Left ventricle myocardium inferior (tissue), 1 donor: ENCODE data around the gene MEGF11. TPM values are rescaled to one million over a fixed set of nuclear protein-coding genes. Genes with fewer than 3 reads are reported as not detected.
A peak's percentile ranks its signal among the peaks of the same experiment; 100 is the strongest.

Source experiments
- DNase-seq: peaks from one replicate; pipeline ENCODE4 v3.0.0-alpha.2; 2020
- H3K27ac ChIP-seq: fragments of 200-600 bp; replicated peaks from 2 replicates; pipeline ENCODE4 v1.8.0; 2021
- H3K27me3 ChIP-seq: fragments of 200-600 bp; 2 replicates; pipeline ENCODE4 v1.8.0; 2021; ENCODE audit warnings: low read depth
- H3K36me3 ChIP-seq: fragments of 200-600 bp; 2 replicates; pipeline ENCODE4 v1.8.0; 2021
- H3K4me1 ChIP-seq: fragments of 200-600 bp; 2 replicates; pipeline ENCODE4 v1.8.0; 2021
- H3K4me3 ChIP-seq: fragments of 200-600 bp; 2 replicates; pipeline ENCODE4 v1.8.0; 2021; ENCODE audit warnings: mild to moderate bottlenecking, moderate library complexity
- H3K9me3 ChIP-seq: fragments of 200-600 bp; replicated peaks from 2 replicates; pipeline ENCODE4 v1.8.0; 2021
- intact Hi-C: fragments of 100-400 bp; cut with micrococcal nuclease; formaldehyde crosslinking; loops from one replicate; pipeline ENCODE4 v1.11.0; 2022
- total RNA-seq: library from RNA; stranded (reverse); fragmentation: NEBNext Ultra II Directional; extraction: Animal tissue kit (Norgen Biotek cat#: 25700); gene quantifications from one replicate; pipeline ENCODE4 v1.2.1, GENCODE V29; 2021
- TF ChIP-seq, protein P1 (sequence below): fragments of 200-600 bp; IDR thresholded peaks from 2 replicates; pipeline ENCODE4 v1.8.0; 2021; ENCODE audit warnings: antibody characterized with exemption, mild to moderate bottlenecking, borderline replicate concordance
- donor health status: DM: no; HTN: yes; CAD: no; lungs with severe emphysema.

The MEGF11 gene
- total RNA-seq, 1 donor from 2014 or later: not detected

DNA sequence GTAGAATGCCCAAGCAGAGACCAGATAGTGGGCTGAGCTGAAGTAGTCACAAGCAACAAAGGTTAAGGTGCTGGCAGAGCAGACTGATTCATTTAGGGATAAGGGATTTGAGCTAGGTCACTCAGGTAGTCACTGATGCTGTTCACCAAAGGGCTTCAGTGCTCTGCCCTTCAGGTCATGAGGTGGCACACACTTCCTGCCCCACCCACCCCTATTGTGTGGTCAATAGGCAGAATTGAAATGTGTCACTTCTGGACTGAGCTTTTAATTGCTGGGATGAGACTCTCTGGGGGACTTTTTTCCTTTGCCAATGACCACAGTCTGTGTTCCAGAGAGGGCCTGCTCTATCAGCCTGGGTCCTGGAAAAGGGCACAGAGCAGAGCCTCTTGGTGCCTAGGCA lies 37.0 kb upstream of the MEGF11 start:
- H3K9me3 ChIP-seq: no peaks in the 10 kb centered on the region
- H3K27ac ChIP-seq: no peak overlapping the region
- H3K36me3 ChIP-seq: no peaks in the 10 kb centered on the region
- no peak overlapping the region for H3K4me3 ChIP-seq
- no peak for DNase-seq
- intact Hi-C loops: no loop called here
- TF ChIP-seq, protein P1, sequence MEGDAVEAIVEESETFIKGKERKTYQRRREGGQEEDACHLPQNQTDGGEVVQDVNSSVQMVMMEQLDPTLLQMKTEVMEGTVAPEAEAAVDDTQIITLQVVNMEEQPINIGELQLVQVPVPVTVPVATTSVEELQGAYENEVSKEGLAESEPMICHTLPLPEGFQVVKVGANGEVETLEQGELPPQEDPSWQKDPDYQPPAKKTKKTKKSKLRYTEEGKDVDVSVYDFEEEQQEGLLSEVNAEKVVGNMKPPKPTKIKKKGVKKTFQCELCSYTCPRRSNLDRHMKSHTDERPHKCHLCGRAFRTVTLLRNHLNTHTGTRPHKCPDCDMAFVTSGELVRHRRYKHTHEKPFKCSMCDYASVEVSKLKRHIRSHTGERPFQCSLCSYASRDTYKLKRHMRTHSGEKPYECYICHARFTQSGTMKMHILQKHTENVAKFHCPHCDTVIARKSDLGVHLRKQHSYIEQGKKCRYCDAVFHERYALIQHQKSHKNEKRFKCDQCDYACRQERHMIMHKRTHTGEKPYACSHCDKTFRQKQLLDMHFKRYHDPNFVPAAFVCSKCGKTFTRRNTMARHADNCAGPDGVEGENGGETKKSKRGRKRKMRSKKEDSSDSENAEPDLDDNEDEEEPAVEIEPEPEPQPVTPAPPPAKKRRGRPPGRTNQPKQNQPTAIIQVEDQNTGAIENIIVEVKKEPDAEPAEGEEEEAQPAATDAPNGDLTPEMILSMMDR: no peak
- H3K27me3 ChIP-seq: no peaks in the 10 kb centered on the region
- peaks cover 37% of the 10 kb centered on the region for H3K4me1 ChIP-seq

DNA sequence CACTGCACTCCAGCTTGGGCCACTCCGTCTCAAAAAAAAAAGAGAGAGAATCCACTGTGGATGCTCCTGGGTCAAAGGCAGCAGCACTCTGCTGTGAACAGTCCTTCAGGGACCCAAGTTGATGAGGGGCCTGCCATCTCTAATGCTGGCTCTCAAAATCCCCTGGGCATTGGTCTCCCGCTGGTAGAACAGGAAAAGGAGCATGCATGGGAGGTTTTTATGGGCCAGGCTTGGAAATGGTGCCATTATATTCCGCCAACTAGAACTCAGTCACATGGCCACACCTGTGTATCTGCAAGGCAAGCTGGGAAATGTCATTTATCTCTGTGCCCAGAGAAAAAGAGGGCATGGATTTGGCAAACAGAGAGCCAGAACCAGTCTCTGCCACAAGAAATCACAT lies 36.5 kb upstream of the MEGF11 start:
- Histone ChIP-seq H3K9me3 (no peaks in the 10 kb centered on the region), H3K27ac (no peak overlapping the region), H3K4me3 (no peak overlapping the region), H3K36me3 (no peaks in the 10 kb centered on the region), H3K27me3 (no peaks in the 10 kb centered on the region), H3K4me1 (peaks cover 31% of the 10 kb centered on the region)
- DNase-seq: no peak
- intact Hi-C loops: no loop called here
- TF ChIP-seq, protein P1: no peak

DNA sequence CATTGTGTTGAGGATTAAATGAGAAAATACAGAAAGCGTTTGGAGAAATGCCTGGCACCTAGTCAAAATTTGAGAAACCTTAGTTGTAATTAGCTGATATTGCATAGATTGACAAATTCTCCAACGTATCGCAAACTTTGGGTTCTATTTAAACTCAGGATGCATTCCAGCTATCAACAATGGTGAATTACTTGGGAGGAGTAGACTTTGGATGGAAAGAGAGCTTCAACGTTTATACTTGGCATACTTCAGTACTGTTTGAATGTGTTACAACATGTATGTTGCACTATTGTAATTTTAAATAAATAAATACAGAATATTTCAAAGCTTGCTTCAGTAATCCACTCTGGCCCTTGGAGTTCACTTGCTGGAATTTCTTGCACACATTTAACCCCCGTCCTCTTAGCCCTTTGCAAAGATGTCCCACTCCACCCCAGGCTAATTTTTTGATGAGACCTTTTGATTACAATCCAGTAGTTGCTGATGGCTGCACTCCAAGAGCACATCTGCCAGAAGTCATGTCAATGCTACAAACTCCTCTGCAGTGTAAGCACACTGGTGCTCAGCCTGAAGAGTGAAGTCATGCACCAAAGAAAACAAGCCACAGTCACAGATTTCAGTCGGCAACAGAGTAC lies 35.1 kb upstream of the MEGF11 start:
- H3K36me3 ChIP-seq: no peaks in the 10 kb centered on the region
- peaks cover 18% of the 10 kb centered on the region for H3K4me1 ChIP-seq
- H3K4me3 ChIP-seq: no peak overlapping the region
- TF ChIP-seq, protein P1: no peak
- DNase-seq: no peak
- H3K27me3 ChIP-seq: no peaks in the 10 kb centered on the region
- H3K27ac ChIP-seq: no peak overlapping the region
- no peaks in the 10 kb centered on the region for H3K9me3 ChIP-seq
- intact Hi-C loops: no loop called here

DNA sequence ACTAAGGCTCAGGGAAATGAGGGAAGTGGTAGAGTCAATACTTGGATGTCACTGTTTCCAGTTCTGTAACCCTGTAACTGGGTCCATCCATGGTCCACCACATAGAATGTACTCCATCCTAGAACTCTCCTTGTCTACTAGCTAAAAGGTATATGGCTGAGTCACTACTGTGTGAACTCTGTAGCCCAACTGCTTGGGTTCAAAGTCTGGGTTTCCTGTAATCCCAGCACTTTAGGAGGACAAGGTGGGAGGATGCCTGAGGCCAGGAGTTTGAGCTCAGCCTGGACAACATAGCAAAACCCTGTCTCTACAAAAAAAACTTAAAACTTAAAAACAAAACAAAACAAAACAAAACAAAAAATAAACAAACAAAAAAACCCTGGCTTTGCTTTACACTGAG lies 34.5 kb upstream of the MEGF11 start:
- H3K27ac ChIP-seq: no peak overlapping the region
- H3K9me3 ChIP-seq: no peaks in the 10 kb centered on the region
- H3K27me3 ChIP-seq: no peaks in the 10 kb centered on the region
- no peak for DNase-seq
- H3K36me3 ChIP-seq: no peaks in the 10 kb centered on the region
- H3K4me1 ChIP-seq: peaks cover 15% of the 10 kb centered on the region
- no peak overlapping the region for H3K4me3 ChIP-seq
- intact Hi-C loops: no loop called here
- TF ChIP-seq, protein P1: no peak

DNA sequence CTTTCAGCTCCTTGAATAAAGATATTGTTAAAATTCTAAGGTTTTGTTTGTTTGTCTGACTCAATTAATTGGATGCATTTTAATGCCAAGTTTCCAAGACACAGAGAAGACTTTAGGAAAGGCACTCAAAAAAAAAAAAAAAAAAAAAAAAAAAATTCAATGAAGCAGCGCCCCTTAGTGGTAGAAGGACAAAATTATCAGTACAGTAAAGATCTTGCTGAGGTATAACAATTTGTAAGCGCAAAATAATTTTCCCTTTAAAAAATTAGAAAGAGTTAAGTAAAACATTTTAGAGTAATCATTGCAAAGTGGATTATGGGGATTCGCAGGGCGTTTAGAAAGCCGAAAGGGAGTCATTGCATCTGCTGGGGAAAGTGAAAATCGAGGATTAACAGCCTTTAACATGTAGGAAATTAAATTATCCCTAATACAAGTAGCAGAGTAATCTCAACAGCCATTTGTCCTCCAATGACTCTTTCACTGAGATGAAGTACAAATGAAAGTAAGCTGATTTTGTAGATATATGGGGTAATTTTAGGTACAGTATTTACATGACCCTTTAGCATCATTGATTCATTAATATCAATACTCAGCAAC lies 34.0 kb upstream of the MEGF11 start:
- Histone ChIP-seq H3K4me1 (peaks cover 9% of the 10 kb centered on the region), H3K9me3 (no peaks in the 10 kb centered on the region), H3K27me3 (no peaks in the 10 kb centered on the region), H3K27ac (no peak overlapping the region), H3K36me3 (no peaks in the 10 kb centered on the region), H3K4me3 (no peak overlapping the region)
- intact Hi-C loops: no loop called here
- TF ChIP-seq, protein P1: peak; percentile 74
- no peak for DNase-seq
